ENCODE data around the gene HEBP1. TPM values are rescaled to one million over a fixed set of nuclear protein-coding genes. Genes with fewer than 3 reads are reported as not detected.

Gene HEBP1
- total and polyA plus RNA-seq, 3 experiments from 2014 or later = 13.6 to 16.6 (median 14.9) TPM

DNA sequence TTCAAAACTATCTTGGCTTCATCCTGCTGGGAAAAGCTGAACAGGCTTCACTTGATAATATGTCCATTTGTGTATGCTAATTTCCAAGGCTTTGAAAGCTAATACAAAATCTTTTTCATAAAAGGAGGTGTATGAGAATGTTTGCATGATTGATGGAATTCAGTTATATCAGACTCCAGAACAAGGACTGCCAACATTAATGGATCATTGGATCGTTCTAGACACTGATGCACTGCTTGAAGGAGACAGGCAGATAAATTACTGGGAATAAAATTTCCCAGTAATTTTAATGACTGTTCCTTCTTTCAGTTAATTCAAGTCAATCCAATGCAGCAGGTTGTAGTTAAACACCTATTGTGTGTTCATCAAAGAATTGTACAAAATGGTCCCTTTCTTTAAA lies 48.6 kb downstream of the HEBP1 start:
- peaks cover 3 to 21% of the 10 kb centered on the region in 2 donors for H3K27me3 Mint-ChIP-seq
- CTCF ChIA-PET = no interaction called here

DNA sequence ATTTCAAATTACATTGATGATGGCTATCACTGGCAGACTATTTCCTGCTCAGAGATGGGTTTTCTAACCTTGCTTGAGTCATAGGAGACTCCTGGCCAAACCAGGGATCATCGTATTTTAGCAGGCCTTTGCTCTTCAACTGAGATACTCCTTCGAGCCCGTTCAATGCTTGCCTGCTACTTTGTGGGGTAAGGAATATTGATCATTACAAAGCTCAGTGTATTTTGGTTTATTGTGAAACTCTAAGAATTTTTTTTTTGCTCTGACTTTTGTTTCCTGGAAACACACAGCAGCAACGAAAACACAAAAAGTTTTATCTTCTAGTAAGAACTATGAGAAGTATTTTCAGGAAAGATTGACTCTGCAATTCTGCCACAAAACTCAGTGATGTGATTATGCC lies 52.2 kb downstream of the HEBP1 start:
- Histone ChIP-seq H3K9me3 (ENCODE audit: low read length) (no peaks in the 10 kb centered on the region), H3K36me3 (ENCODE audit: insufficient read depth, low read length) (no peaks in the 10 kb centered on the region), H3K27ac (ENCODE audit: low read depth, low read length) (no peak overlapping the region), H3K4me1 (ENCODE audit: insufficient read depth, low read length) (no peaks in the 10 kb centered on the region), H3K4me3 (ENCODE audit: low read length) (no peak overlapping the region), H3K27me3 (ENCODE audit: insufficient read depth, low read length, poor library complexity, severe bottlenecking) (no peaks in the 10 kb centered on the region)
- no peaks in the 10 kb centered on the region for H3K36me3 Mint-ChIP-seq
- no peak overlapping the region for H3K4me3 Mint-ChIP-seq
- no peak for DNase-seq
- H3K27ac Mint-ChIP-seq = no peak overlapping the region
- no peaks in the 10 kb centered on the region for H3K4me1 Mint-ChIP-seq
- POLR2A ChIA-PET = interaction anchor here (0.6 kb wide), 1 partner anchor 13 kb away, joined by 3 read pairs; no protein-coding TSS in a partner anchor
- H3K9me3 Mint-ChIP-seq = no peaks in the 10 kb centered on the region
- CTCF ChIA-PET = no interaction called here
- H3K27me3 Mint-ChIP-seq = peaks cover 3 to 17% of the 10 kb centered on the region in 2 donors

More for the DNA sequence above, 48.6 kb downstream of the HEBP1 start:
- Histone ChIP-seq H3K9me3 (ENCODE audit: low read length) (no peaks in the 10 kb centered on the region), H3K36me3 (ENCODE audit: insufficient read depth, low read length) (no peaks in the 10 kb centered on the region), H3K27me3 (ENCODE audit: insufficient read depth, low read length, poor library complexity, severe bottlenecking) (no peaks in the 10 kb centered on the region), H3K4me3 (ENCODE audit: low read length) (no peak overlapping the region), H3K27ac (ENCODE audit: low read depth, low read length) (no peak overlapping the region), H3K4me1 (ENCODE audit: insufficient read depth, low read length) (no peaks in the 10 kb centered on the region)
- Mint-ChIP-seq H3K4me3 (no peak overlapping the region), H3K4me1 (no peaks in the 10 kb centered on the region), H3K36me3 (no peaks in the 10 kb centered on the region), H3K27ac (no peak overlapping the region), H3K9me3 (no peaks in the 10 kb centered on the region)
- POLR2A ChIA-PET = no interaction called here
- no peak for DNase-seq

DNA sequence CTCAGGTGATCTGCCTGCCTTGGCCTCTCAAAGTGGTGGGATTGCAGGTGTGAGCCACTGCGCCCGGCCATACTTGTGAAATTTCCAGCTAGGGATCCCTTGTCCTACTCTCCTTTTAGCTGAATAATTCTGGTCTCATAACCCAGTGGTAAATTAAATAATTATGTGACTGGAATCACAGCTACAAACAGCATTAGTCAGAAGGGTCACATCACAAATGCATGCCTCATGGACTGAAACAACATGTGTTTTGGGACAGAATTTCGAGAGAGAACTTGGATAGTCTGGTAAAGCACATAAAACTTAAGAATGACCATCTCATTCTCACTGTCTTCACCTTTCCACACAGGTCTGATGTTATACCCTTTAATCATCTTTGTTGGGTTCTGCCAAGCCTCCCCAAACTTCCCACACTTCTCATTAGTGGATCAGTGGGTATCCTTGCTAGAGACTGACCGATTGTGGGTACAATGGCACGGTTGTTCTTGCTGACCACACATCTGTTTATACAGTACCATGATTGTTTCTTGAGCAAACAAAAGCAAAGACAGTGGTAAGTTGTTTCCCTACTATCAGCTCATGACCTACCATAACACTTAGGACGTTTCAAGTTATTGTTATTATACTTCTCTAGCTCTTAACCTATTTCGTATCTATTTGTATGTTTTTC lies 53.2 kb downstream of the HEBP1 start:
- Histone ChIP-seq H3K27ac (ENCODE audit: low read depth, low read length) (no peak overlapping the region), H3K36me3 (ENCODE audit: insufficient read depth, low read length) (no peaks in the 10 kb centered on the region), H3K9me3 (ENCODE audit: low read length) (no peaks in the 10 kb centered on the region), H3K4me3 (ENCODE audit: low read length) (no peak overlapping the region), H3K27me3 (ENCODE audit: insufficient read depth, low read length, poor library complexity, severe bottlenecking) (no peaks in the 10 kb centered on the region), H3K4me1 (ENCODE audit: insufficient read depth, low read length) (no peaks in the 10 kb centered on the region)
- H3K27me3 Mint-ChIP-seq = peaks cover 3 to 17% of the 10 kb centered on the region in 2 donors
- no peaks in the 10 kb centered on the region for H3K4me1 Mint-ChIP-seq
- H3K36me3 Mint-ChIP-seq = no peaks in the 10 kb centered on the region
- no peaks in the 10 kb centered on the region for H3K9me3 Mint-ChIP-seq
- ChIA-PET CTCF (interaction anchor here (0.6 kb wide), 1 partner anchor 32 kb away, joined by 3 read pairs; no protein-coding TSS in a partner anchor), POLR2A (no interaction called here)
- H3K4me3 Mint-ChIP-seq = no peak overlapping the region
- no peak for DNase-seq
- H3K27ac Mint-ChIP-seq = no peak overlapping the region

DNA sequence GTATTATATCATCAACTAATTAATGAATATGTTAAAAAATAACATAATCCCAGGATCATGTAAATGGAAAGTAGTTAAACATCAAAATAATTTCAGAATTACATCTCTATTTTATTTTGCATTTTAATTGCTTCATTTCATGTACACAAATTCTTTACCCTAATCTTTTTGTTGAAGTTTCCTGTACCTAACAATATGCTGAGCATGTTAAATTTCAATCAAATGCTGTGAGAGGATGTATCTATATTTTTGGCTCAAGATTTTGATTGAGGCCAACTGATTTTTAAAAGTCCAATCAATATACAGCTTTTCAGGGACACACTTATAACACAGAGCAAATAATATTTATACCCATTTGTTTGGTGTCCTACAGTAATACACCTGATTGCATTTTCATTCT lies 54.5 kb downstream of the HEBP1 start:
- H3K27ac ChIP-seq (ENCODE audit: low read depth, low read length) = no peak overlapping the region
- H3K9me3 Mint-ChIP-seq = no peaks in the 10 kb centered on the region
- no peaks in the 10 kb centered on the region for H3K4me1 Mint-ChIP-seq
- no peaks in the 10 kb centered on the region for H3K9me3 ChIP-seq (ENCODE audit: low read length)
- ChIA-PET POLR2A (no interaction called here), CTCF (no interaction called here)
- no peak overlapping the region for H3K4me3 Mint-ChIP-seq
- H3K36me3 Mint-ChIP-seq = no peaks in the 10 kb centered on the region
- H3K27ac Mint-ChIP-seq = no peak overlapping the region
- H3K27me3 ChIP-seq (ENCODE audit: insufficient read depth, low read length, poor library complexity, severe bottlenecking) = no peaks in the 10 kb centered on the region
- no peaks in the 10 kb centered on the region for H3K4me1 ChIP-seq (ENCODE audit: insufficient read depth, low read length)
- H3K4me3 ChIP-seq (ENCODE audit: low read length) = no peak overlapping the region
- peaks cover 1 to 17% of the 10 kb centered on the region in 2 donors for H3K27me3 Mint-ChIP-seq
- H3K36me3 ChIP-seq (ENCODE audit: insufficient read depth, low read length) = no peaks in the 10 kb centered on the region
- DNase-seq = no peak

DNA sequence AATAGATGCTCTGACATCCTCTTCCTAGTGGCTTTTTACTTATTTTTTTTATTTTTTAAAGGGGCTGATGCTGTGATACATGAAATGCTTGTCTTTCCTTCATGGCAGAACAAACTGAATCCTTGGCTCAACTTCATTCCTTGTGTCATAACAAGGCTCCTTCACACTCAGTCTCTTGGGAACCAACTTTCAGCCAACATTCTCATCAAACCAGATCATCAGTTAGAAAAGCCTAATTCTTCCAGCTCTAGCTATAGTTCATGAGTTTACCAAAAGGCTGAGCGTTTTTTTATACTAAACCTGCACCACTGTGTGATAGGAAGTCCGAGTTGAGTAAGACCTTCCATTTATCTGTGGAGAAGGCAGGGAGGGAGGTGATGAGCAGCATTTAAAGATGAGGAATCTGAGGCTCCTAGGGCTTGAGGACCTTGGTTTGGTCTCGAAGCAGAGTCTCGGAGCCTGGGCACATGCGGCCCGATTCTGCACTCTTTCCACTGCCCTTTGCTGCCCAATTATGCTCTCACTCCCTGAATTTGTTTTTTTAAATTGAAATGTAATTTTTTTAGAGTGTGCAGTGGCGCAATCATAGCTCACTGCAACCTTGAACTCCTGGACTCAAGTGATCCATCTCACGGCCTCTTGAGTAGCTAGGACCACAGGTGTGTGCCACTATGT lies 56.3 kb downstream of the HEBP1 start:
- H3K9me3 ChIP-seq (ENCODE audit: low read length) = no peaks in the 10 kb centered on the region
- H3K4me1 ChIP-seq (ENCODE audit: insufficient read depth, low read length) = no peaks in the 10 kb centered on the region
- Mint-ChIP-seq H3K9me3 (no peaks in the 10 kb centered on the region), H3K27ac (peak overlapping the region in 1 of 8 donors; percentile 62), H3K4me3 (no peak overlapping the region), H3K4me1 (no peaks in the 10 kb centered on the region), H3K27me3 (peaks cover 1 to 11% of the 10 kb centered on the region in 2 donors), H3K36me3 (no peaks in the 10 kb centered on the region)
- H3K36me3 ChIP-seq (ENCODE audit: insufficient read depth, low read length) = no peaks in the 10 kb centered on the region
- ChIA-PET CTCF (no interaction called here), POLR2A (no interaction called here)
- H3K27me3 ChIP-seq (ENCODE audit: insufficient read depth, low read length, poor library complexity, severe bottlenecking) = no peaks in the 10 kb centered on the region
- H3K27ac ChIP-seq (ENCODE audit: low read depth, low read length) = no peak overlapping the region
- H3K4me3 ChIP-seq (ENCODE audit: low read length) = no peak overlapping the region
- DNase-seq = no peak

DNA sequence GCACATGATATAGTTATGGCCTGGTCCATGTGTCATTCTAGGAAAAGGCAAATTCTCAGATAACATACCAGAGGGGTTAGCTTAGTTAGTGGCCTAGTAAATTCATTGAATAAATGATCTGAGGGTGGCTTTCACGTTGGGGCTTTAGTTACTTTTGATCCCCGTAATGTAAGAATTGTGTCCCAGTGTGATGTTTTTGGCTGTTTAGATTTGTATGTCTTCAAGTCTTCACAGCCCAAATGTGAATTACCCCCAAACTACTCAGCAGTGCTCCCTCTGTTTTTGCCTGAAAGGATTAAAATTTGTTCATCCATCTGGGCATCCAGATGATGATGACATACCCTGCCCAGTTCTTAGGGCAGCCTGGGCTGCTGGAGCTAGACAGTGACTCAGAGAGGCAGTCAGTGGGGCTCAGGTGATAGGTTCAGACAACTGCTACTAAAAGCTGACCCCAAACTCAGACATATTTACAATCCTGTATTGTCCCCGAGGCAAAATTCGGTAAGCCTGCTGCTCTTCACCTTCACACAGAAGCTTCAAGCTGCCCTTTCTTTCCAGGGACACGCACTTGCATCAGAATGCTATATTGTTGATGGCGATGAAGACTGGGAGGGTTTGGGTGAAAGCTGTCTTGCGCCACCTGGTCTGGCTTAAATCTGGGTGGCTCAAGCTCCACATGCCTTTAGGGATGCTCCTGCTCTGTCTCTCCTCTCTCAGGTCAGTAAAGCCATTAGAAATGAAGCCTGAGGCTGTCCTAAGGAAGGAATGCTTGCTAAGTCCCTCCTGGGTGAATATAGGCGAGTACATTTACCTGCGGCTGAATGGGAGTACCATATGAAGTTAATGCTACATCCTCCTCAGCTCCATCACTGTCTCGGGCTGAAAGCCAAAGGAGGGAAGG lies 58.4 kb downstream of the HEBP1 start:
- ChIA-PET CTCF (interaction anchor here (0.6 to 1.1 kb wide), 3 partner anchors 22 to 134 kb away, joined by 3 to 4 read pairs (median 3); no protein-coding TSS in a partner anchor), POLR2A (no interaction called here)
- DNase-seq = no peak
- no peak overlapping the region for H3K27ac ChIP-seq (ENCODE audit: low read depth, low read length)
- Mint-ChIP-seq H3K27me3 (peaks cover 4 to 12% of the 10 kb centered on the region in 2 donors), H3K9me3 (no peaks in the 10 kb centered on the region), H3K27ac (no peak overlapping the region), H3K36me3 (no peaks in the 10 kb centered on the region), H3K4me3 (no peak overlapping the region), H3K4me1 (no peaks in the 10 kb centered on the region)
- H3K36me3 ChIP-seq (ENCODE audit: insufficient read depth, low read length) = no peaks in the 10 kb centered on the region
- no peak overlapping the region for H3K4me3 ChIP-seq (ENCODE audit: low read length)
- no peaks in the 10 kb centered on the region for H3K4me1 ChIP-seq (ENCODE audit: insufficient read depth, low read length)
- no peaks in the 10 kb centered on the region for H3K27me3 ChIP-seq (ENCODE audit: insufficient read depth, low read length, poor library complexity, severe bottlenecking)
- no peaks in the 10 kb centered on the region for H3K9me3 ChIP-seq (ENCODE audit: low read length)

DNA sequence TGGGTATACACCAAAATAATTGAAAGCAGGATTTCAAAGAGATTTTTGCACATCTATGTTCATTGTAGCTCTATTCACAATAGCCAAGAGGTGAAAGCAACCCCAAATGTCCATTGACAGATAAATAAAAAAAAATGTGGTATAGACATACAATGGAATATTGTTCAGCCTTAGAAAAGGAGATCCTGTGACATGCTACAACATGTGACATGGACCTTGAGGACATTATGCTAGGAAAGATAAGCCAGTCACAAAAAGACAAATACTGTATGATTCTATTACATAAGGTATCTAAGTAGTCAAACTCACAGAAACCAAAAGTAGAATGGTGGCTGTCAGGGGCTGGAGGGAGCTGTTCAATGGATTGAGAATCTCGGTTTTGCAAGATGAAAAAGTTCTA lies 60.2 kb downstream of the HEBP1 start:
- Histone ChIP-seq H3K4me3 (ENCODE audit: low read length) (no peak overlapping the region), H3K4me1 (ENCODE audit: insufficient read depth, low read length) (no peaks in the 10 kb centered on the region), H3K27ac (ENCODE audit: low read depth, low read length) (no peak overlapping the region), H3K36me3 (ENCODE audit: insufficient read depth, low read length) (no peaks in the 10 kb centered on the region), H3K9me3 (ENCODE audit: low read length) (no peaks in the 10 kb centered on the region), H3K27me3 (ENCODE audit: insufficient read depth, low read length, poor library complexity, severe bottlenecking) (no peaks in the 10 kb centered on the region)
- no peak overlapping the region for H3K27ac Mint-ChIP-seq
- H3K27me3 Mint-ChIP-seq = peaks cover 2 to 16% of the 10 kb centered on the region in 2 donors
- no peak for DNase-seq
- H3K36me3 Mint-ChIP-seq = no peaks in the 10 kb centered on the region
- POLR2A ChIA-PET = no interaction called here
- no peaks in the 10 kb centered on the region for H3K9me3 Mint-ChIP-seq
- no peak overlapping the region for H3K4me3 Mint-ChIP-seq
- H3K4me1 Mint-ChIP-seq = no peaks in the 10 kb centered on the region
- CTCF ChIA-PET = no interaction called here

DNA sequence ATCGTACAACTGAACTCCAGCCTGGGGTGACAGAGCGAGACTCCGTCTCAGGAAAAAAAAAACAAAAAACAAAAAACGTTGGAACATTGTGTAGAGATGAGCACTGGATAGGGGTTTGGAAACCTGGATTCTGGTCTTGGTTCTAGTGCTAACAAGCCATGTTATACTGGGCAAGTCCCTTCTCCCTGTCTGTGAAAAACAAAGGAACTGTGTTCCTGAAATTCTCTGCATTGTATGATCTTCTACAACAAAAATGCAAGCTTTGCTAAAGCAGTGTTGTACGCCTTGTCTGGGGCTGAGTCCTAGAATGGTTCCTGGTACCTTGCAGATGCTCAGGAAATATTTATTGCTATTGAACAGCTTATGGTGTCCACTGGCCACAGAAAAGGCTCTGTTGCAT lies 61.5 kb downstream of the HEBP1 start:
- H3K27me3 ChIP-seq (ENCODE audit: insufficient read depth, low read length, poor library complexity, severe bottlenecking) = no peaks in the 10 kb centered on the region
- no peak overlapping the region for H3K27ac ChIP-seq (ENCODE audit: low read depth, low read length)
- Mint-ChIP-seq H3K9me3 (no peaks in the 10 kb centered on the region), H3K27me3 (peaks cover 2 to 16% of the 10 kb centered on the region in 2 donors), H3K4me1 (no peaks in the 10 kb centered on the region), H3K36me3 (no peaks in the 10 kb centered on the region), H3K4me3 (no peak overlapping the region), H3K27ac (no peak overlapping the region)
- no peak overlapping the region for H3K4me3 ChIP-seq (ENCODE audit: low read length)
- DNase-seq = no peak
- H3K36me3 ChIP-seq (ENCODE audit: insufficient read depth, low read length) = no peaks in the 10 kb centered on the region
- H3K9me3 ChIP-seq (ENCODE audit: low read length) = no peaks in the 10 kb centered on the region
- H3K4me1 ChIP-seq (ENCODE audit: insufficient read depth, low read length) = no peaks in the 10 kb centered on the region
- ChIA-PET CTCF (interaction anchor here (0.9 kb wide), 1 partner anchor 23 kb away, joined by 3 read pairs; no protein-coding TSS in a partner anchor), POLR2A (no interaction called here)

Measured in CD8-positive, alpha-beta memory T cell (primary cell).